ENCODE measurements around the gene S100A7A.
"Not testable (repeated sequence)": the region's sequence is repeated elsewhere in the genome, so short reads cannot be mapped to it uniquely, and the experiment has no call there.

The S100A7A gene

DNA sequence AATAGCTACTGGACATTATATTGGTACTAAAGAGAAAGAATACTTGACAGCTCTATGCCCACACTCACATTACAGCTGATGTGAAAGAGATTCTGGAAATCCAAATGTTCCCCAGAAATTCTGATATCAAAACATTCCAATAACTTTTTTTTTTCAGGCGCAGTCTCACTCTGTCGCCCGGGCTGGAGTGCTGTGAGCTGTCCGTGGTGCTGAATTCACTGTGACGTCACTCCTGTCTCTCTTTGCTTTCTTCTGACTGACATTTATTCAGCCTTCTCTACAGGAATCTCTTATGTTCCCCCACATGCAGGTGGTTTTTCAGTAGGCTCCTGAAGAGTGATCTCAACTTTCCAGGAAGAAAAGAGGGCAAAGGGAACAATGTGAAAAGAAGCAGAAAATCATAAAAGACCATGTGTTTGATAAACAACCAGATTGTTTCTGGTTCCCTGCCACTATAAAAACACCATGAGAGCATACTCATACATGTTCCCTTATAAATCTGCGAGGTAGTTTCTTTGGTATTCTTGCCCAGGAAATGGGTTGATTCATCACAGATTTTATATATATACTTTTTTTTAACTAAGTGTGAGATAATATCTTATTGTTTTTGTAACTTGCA is 6.2 kb downstream of the S100A7A start:
- peak; percentile 45 to 67 for DNase-seq (ENCODE audit: low read depth in 2 of 2)

- DNase-seq (ENCODE audit: low read depth in 2 of 2), result no peak
These were observed 10.5 kb downstream of the S100A7A start for GRCh38 chr1:153426809-153427208.

DNA sequence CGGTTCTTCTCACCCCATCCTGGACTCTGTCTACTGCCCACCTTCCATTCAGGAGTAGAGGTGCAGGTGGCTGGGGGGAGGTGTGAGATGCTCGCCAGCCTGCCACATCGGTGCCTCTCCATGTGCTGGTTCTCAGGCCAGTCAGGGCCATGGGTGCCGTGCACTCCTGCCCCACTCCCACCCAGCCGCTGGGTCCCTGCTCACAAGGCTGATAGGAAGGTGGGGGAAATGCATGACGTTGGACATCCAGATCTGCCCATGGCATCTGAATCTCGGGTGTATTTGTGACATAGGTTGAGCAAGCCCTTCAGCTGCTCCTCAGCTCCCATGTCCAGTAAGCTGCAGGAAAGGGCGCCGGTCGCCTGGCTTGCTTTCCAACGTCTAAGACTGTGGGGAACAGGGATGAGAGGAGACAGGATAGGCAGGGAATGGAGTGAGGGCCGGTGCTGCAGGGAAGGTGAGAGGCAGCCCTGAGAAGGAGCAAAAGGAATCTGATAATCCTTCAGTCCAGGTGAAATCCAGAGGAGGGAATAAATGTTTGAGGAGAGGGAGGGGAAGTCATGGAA is 11.8 kb downstream of the S100A7A start:
- no peak for DNase-seq (ENCODE audit: low read depth in 2 of 2)

GRCh38 chr1:153428791-153429190 is 12.5 kb downstream of the S100A7A start:
- no peak for DNase-seq (ENCODE audit: low read depth in 2 of 2)

DNA sequence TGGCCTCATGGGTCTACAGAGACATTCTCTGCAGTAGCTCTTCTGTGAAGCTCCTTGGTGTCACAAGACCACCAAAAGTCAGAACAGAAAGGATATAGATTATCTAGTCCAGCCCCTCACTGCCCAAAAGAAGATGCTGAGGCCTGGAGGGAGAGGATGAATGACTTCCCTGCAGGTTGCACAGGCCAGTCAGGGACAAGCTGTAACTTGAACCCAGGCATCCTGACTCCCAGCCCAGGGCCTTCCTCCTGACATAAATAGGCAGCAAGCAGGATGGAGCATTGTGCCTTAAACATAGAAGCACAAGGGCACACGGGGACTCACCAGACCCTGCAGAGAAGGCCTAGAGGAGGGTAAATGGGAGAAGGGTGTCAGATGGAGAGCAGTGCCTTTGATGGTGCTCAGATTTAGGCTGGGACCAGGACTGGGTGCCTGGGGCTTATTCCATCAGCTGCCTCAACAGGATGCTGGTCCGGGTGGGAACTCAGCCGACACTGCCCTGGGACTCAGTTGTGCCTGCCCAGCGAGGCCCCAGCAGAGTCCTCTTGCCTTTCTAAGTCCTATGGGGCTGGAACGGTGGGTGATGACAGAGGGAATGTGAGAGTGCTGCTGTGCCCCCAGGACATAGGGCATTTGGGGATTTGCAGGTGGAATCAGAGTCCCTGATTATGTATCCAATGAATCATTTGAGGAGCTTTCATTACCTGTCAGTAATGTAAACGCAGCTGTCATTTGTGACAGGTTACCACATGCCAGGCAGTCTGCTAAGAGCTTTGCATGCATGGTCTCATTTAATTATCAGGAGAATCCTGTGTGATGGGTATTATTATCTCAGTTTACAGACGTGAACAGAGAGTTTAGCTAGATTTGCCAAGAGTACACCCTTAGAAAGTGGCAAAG is 13.2 kb downstream of the S100A7A start:
- no peak for DNase-seq (ENCODE audit: low read depth in 2 of 2)

DNA sequence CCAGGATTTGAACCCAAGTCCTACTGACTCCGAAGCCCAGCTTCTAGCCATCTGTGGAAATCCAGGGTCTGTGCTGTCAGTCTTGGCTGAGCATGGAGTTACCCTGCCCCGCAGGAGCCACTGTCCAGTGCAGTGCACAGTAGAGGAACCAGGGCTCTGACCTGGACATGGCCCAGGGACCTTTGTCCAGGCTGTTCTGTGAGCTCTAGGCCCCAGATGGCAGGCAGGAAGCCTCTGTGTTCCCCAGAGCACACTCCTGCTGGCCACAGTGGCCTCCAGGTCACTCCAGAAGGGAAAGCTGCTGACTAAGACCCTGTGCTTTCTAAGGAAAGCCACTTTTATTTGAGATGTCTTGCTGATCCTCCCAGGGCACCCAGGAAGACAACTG is 13.8 kb downstream of the S100A7A start:
- no peak for DNase-seq (ENCODE audit: low read depth in 2 of 2)

- no peak for DNase-seq (ENCODE audit: low read depth in 2 of 2)
These were observed 14.2 kb downstream of the S100A7A start for GRCh38 chr1:153430561-153430960.

DNA sequence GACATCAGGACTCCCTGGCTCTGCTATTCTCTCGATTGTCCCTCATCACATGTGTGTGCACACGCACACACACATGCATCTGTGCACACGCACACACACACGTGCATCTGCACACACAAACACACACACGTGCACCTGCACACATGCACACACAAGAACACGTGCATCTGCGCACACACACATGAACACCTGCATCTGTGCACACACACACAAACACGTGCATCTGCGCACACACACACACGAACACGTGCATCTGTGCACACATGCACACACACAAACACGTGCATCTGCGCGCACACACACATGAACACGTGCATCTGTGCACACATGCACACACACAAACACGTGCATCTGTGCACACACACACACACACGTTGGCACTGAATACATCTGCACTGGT is 14.7 kb downstream of the S100A7A start:
- DNase-seq (ENCODE audit: low read depth in 2 of 2), result no peak

DNA sequence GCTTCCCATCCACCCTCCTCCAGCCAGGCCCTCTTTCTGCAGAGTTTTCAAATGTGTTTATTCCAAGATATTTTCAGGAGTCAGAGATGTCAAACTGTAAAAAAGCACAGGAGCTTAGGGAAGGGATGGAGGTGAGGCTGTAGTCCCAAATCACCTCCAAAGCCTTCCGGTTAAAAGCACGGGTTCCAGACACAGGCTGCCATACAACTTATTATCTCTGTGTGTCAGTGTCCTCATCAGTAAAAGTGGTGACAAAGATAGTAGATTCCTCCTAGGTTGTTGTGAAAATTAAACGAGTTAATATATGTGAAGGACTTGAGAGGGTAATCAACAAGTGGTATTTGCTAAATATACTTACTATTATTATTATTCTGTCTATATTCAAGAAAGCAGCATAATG is 15.1 kb downstream of the S100A7A start:
- DNase-seq (ENCODE audit: low read depth in 2 of 2), result no peak

DNA sequence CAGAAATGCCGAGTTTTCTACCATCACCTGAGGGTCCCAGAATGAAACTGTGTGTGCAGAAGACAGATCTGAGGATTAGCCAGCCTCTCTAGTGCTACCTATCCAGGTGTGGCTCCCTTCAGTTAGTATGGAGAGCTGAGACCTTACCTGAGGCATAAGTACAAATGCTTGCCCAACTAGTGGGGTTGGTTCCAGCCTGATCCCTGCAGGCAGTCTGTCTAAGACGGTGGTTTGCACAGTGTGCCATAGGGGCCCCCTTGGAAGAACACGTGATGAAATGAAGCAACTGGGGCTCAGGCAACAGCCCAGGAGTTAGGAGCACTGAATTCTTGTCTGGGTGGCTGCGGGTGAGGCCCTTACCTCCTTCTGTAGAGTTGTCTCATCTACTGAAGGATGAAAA is 15.6 kb downstream of the S100A7A start:
- DNase-seq (ENCODE audit: low read depth in 2 of 2), result no peak

GRCh38 chr1:153432874-153433681 is 16.8 kb downstream of the S100A7A start:
- DNase-seq (ENCODE audit: low read depth in 2 of 2), result no peak

DNA sequence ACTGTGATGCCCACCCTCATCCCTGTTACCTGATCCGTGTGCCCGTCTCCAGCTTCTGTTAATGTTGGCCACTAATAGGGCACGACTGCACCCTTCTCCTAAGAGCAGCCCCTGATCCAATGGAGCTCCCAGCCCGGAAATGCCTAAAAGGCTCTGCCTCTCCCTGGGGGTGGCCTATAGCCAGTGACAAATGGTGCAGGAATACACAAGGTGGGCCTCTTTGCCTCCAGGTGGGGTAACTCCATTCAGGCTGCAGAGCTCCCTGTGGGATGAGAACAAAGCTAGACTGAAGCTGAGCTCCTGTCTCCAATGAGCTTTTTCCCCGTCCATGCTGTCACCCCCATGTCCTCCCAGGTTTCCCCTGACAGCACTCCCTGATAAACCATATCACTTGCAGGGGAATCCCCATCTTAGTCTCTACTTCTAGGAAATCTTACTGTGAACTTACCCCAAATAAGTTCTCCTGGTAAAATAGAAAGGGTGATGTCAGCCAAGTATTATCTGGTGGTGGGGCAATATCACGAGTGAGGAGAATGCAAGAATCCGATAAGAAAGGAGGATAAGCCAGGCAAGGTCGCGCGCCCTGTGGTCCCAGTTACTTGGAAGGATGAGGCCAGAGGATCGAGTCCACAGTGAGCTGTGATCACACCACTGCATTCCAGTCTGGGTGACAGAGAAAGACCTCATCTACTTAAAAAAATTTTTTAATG is 18.6 kb downstream of the S100A7A start:
- no peak for DNase-seq (ENCODE audit: low read depth in 2 of 2)

DNA sequence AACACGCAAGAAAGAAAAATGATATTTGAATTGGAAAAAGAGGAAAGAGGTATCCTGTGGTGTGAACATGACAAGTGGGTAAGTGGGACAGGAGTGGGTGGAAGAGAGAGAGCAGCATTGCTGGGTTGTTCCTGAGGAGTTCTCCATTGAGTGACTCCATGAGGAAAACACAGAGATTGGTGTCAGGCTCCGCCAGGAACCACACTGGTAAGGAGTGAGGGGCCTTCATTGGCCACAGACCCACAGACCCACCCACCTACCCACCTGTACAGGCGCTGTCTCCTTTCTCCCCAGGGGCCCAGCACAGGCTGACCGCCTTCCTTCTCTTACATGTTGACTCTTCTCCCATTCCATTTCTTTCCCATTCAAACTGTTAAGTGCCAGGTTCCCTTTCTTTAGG is 20.9 kb downstream of the S100A7A start:
- DNase-seq (ENCODE audit: low read depth in 2 of 2), result no peak

DNA sequence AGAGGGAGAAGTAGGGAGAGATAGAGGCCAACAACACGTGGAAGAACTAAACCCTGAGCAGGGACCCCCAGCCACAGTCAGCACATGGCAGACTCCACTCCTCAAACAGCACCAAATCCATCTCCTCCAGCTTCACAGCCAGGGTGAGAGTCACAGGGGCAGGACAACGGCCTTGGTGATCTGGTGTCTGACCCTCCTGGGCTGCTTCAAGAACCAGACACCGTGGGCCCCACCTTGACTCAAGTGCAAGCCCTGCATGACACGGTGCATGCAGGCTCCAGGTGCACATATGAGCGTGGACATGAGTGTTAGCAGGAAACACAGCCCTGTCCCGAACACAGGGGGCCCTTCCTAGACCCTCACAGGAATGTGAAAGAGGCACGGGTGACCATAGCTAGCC is 22.3 kb downstream of the S100A7A start:
- no peak for DNase-seq (ENCODE audit: low read depth in 2 of 2)

DNA sequence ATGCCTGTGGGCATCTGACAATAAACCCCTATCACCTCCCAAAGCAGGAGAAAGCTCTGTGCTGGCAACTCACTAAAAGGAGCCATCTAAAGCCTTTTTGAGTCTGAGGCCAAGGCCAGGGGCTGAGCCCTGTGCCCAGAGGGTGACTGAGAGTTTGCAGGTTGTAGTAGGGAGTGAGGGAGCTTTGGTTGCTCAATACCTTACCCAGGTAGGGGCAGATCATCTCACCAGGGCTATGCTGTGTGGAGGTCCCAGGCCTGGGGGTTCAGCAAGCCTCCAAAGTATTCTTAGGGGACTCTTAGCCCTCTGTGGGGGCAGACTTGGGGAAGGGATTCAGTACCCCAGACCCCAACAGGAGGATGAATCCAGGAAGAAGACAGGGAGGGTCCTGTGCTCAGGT is 23.0 kb downstream of the S100A7A start:
- no peak for DNase-seq (ENCODE audit: low read depth in 2 of 2)

GRCh38 chr1:153441238-153441755 is 25.0 kb downstream of the S100A7A start:
- DNase-seq (ENCODE audit: low read depth in 2 of 2), result no peak

GRCh38 chr1:153443486-153443885 is 27.2 kb downstream of the S100A7A start:
- no peak for DNase-seq (ENCODE audit: low read depth in 2 of 2)

- DNase-seq (ENCODE audit: low read depth in 2 of 2), result no peak
These were observed 27.8 kb downstream of the S100A7A start for GRCh38 chr1:153444078-153444477.

GRCh38 chr1:153447498-153448170 is 31.3 kb downstream of the S100A7A start:
- DNase-seq (ENCODE audit: low read depth in 2 of 2), result no peak

GRCh38 chr1:153448851-153449250 is 32.5 kb downstream of the S100A7A start:
- DNase-seq (ENCODE audit: low read depth in 2 of 2), result not testable (repeated sequence)

- DNase-seq (ENCODE audit: low read depth in 2 of 2), result no peak
These were observed 40.1 kb downstream of the S100A7A start for GRCh38 chr1:153456396-153456795.
